ENCODE measurements around the gene RIMBP2. TPM values are rescaled to one million over a fixed set of nuclear protein-coding genes. Genes with fewer than 3 reads are reported as not detected.

RIMBP2 gene
- total RNA-seq, 1 donor from 2014 or later: not detected

DNA sequence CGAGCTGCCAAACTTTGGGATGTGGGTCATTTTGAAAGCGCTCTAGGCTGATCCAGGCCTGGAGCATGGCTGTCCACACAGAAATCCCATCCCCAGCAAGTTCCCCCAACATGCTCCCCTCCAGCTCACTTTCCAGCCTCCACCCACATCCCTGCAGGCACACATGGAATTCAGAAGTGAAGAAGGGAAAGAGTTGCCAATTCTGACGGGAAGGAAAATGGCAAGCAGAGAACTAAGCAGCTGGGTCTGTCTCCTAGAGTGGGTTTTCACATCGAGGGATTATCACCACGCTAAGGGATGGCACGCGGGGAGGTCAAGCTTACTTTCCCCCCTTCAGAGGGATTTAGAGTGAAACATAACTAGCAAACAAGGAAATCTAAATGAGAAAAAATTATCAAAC is 142.3 kb downstream of the RIMBP2 start:
- H3K4me3 ChIP-seq: no peak overlapping the region
- H3K27ac ChIP-seq (replicated peaks): no peak overlapping the region

DNA sequence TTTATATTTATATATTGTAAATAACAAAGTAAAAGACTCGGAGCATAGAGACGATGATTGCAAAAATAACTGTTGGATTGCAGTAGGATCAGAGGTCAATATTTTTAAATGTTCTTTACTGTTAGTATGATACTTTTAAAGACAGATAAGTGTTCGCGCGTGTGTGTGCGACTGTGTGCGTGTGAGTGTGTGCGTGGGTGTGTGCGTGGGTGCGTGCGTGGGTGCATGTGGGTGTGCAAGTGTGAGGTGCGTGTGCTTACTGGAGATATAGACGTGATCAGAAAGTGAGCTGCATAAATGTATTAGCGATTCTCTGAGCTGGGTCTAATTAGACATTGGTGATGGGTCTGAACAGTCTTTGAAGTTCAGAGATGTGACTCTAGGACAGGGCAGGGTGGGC is 142.9 kb downstream of the RIMBP2 start:
- Histone ChIP-seq H3K9me3 (replicated peaks) (no peaks in the 10 kb centered on the region), H3K4me1 (no peaks in the 10 kb centered on the region), H3K36me3 (no peaks in the 10 kb centered on the region), H3K27me3 (ENCODE audit: low read depth) (peaks cover 28% of the 10 kb centered on the region), H3K4me3 (no peak overlapping the region), H3K27ac (replicated peaks) (no peak overlapping the region)
- no peak for DNase-seq
- TF ChIP-seq, protein P1, sequence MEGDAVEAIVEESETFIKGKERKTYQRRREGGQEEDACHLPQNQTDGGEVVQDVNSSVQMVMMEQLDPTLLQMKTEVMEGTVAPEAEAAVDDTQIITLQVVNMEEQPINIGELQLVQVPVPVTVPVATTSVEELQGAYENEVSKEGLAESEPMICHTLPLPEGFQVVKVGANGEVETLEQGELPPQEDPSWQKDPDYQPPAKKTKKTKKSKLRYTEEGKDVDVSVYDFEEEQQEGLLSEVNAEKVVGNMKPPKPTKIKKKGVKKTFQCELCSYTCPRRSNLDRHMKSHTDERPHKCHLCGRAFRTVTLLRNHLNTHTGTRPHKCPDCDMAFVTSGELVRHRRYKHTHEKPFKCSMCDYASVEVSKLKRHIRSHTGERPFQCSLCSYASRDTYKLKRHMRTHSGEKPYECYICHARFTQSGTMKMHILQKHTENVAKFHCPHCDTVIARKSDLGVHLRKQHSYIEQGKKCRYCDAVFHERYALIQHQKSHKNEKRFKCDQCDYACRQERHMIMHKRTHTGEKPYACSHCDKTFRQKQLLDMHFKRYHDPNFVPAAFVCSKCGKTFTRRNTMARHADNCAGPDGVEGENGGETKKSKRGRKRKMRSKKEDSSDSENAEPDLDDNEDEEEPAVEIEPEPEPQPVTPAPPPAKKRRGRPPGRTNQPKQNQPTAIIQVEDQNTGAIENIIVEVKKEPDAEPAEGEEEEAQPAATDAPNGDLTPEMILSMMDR (IDR thresholded peaks at IDR 0.05; ENCODE audit: borderline replicate concordance): no peak
- intact Hi-C loops (cut with micrococcal nuclease): no loop called here

More for the DNA sequence above, 142.3 kb downstream of the RIMBP2 start:
- intact Hi-C loops (cut with micrococcal nuclease): no loop called here
- TF ChIP-seq, protein P1 (IDR thresholded peaks at IDR 0.05; ENCODE audit: borderline replicate concordance): no peak
- H3K36me3 ChIP-seq: no peaks in the 10 kb centered on the region
- no peaks in the 10 kb centered on the region for H3K9me3 ChIP-seq (replicated peaks)
- H3K4me1 ChIP-seq: no peaks in the 10 kb centered on the region
- peaks cover 33% of the 10 kb centered on the region for H3K27me3 ChIP-seq (ENCODE audit: low read depth)
- DNase-seq: no peak

DNA sequence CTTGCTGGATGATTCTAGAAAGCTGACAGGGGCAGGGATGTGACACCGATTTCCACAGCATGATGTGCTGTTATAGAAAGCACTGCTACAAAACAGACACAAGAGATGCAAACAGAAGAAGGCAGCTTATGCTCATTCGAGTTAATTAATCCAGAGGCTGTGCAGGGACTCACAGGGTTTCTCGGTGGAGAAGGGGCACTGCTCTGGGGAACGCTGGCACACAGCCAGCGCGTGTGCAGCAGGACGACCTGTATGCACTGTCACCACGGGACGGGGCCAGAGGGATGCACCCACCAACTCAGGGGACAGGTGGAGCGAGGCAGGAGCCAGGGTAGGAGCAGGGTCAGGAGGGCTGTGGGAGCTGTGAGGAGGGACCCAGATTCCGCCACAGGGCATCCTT is 143.5 kb downstream of the RIMBP2 start:
- Histone ChIP-seq H3K27me3 (ENCODE audit: low read depth) (peaks cover 30% of the 10 kb centered on the region), H3K4me1 (no peaks in the 10 kb centered on the region), H3K36me3 (no peaks in the 10 kb centered on the region), H3K4me3 (no peak overlapping the region), H3K27ac (replicated peaks) (no peak overlapping the region), H3K9me3 (replicated peaks) (no peaks in the 10 kb centered on the region)
- intact Hi-C loops (cut with micrococcal nuclease): no loop called here
- no peak for DNase-seq
- TF ChIP-seq, protein P1 (IDR thresholded peaks at IDR 0.05; ENCODE audit: borderline replicate concordance): no peak

DNA sequence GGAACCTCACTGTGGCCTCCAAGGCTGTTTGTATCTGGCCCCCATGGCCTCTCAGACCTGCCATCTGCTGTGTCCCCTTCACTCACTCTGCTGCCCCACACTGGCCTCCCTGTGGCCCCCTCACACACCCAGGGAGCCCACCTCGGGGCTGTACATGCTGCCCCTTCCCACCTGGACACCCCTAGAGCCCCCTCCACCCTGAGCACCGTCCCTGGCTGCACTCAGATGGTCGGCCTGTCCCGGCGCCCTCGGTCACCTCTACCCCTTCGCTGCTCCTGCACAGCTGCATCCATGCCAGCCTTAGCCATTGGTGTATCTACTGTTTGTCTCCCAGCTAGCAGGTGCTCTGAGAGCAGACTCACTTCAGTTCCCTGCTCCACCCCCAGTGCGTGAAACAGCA is 144.4 kb downstream of the RIMBP2 start:
- Histone ChIP-seq H3K4me1 (no peaks in the 10 kb centered on the region), H3K27ac (replicated peaks) (no peak overlapping the region), H3K27me3 (ENCODE audit: low read depth) (peaks cover 31% of the 10 kb centered on the region), H3K4me3 (no peak overlapping the region), H3K36me3 (no peaks in the 10 kb centered on the region), H3K9me3 (replicated peaks) (peaks cover 3% of the 10 kb centered on the region)
- intact Hi-C loops (cut with micrococcal nuclease): no loop called here
- no peak for DNase-seq
- TF ChIP-seq, protein P1 (IDR thresholded peaks at IDR 0.05; ENCODE audit: borderline replicate concordance): no peak

DNA sequence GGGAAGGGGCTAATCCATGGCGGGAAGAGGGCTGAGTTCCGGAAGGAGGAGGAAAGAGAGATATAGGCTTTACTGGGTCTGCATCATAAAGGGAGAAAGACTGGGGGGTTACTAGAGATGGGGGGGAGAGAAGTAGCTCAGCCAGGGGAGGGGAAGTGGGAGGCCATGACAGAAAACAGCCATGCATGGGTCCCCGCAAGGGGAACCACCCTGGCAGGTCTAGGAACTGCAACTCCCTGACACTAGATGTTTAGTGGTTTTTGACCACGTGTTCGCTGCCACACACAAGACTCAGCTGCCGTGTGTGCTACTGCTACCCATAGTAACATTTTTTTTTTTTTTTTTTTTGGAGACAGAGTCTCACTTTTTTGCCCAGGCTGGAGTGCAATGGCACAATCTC is 145.0 kb downstream of the RIMBP2 start:
- Histone ChIP-seq H3K27ac (replicated peaks) (no peak overlapping the region), H3K27me3 (ENCODE audit: low read depth) (peaks cover 32% of the 10 kb centered on the region), H3K4me3 (no peak overlapping the region), H3K9me3 (replicated peaks) (peaks cover 10% of the 10 kb centered on the region), H3K4me1 (no peaks in the 10 kb centered on the region), H3K36me3 (no peaks in the 10 kb centered on the region)
- TF ChIP-seq, protein P1 (IDR thresholded peaks at IDR 0.05; ENCODE audit: borderline replicate concordance): no peak
- no peak for DNase-seq
- intact Hi-C loops (cut with micrococcal nuclease): no loop called here

DNA sequence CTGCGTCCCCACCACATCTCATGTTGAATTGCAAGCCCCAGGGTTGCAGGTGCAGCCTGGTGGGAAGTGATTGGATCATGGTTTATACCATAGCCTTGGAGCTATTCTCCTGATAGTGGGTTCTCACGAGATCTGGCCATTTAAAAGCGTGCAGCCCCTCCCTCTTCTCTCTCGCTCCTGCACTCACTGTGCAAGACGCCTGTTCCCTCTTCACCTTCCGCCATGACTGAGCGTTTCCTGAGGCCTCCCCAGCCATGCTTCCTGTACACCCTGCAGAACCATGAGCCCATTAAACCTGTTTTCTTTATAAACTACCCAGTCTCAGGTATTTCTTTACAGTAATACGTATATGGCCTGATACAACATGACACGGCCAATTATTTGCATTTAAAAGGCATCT is 146.6 kb downstream of the RIMBP2 start:
- DNase-seq: no peak
- no peak overlapping the region for H3K4me3 ChIP-seq
- no peaks in the 10 kb centered on the region for H3K36me3 ChIP-seq
- TF ChIP-seq, protein P1 (IDR thresholded peaks at IDR 0.05; ENCODE audit: borderline replicate concordance): no peak
- H3K27ac ChIP-seq (replicated peaks): no peak overlapping the region
- peaks cover 25% of the 10 kb centered on the region for H3K9me3 ChIP-seq (replicated peaks)
- H3K27me3 ChIP-seq (ENCODE audit: low read depth): peaks cover 40% of the 10 kb centered on the region
- intact Hi-C loops (cut with micrococcal nuclease): no loop called here
- no peaks in the 10 kb centered on the region for H3K4me1 ChIP-seq

All from left ventricle myocardium inferior (tissue), 1 donor.